NCI-H345 treated with DMSO at 0.1 percent for 48 hours (cell line): Measurements from ENCODE around the gene MAN2C1.
"Not testable (repeated sequence)": the region's sequence is repeated elsewhere in the genome, so short reads cannot be mapped to it uniquely, and the experiment has no call there.

Experiments used
- DNase-seq: peaks from one replicate; lab custom pipeline; 2025; ENCODE audit not compliant: unreplicated experiment; lab: John Stamatoyannopoulos, UW

MAN2C1 gene

DNA sequence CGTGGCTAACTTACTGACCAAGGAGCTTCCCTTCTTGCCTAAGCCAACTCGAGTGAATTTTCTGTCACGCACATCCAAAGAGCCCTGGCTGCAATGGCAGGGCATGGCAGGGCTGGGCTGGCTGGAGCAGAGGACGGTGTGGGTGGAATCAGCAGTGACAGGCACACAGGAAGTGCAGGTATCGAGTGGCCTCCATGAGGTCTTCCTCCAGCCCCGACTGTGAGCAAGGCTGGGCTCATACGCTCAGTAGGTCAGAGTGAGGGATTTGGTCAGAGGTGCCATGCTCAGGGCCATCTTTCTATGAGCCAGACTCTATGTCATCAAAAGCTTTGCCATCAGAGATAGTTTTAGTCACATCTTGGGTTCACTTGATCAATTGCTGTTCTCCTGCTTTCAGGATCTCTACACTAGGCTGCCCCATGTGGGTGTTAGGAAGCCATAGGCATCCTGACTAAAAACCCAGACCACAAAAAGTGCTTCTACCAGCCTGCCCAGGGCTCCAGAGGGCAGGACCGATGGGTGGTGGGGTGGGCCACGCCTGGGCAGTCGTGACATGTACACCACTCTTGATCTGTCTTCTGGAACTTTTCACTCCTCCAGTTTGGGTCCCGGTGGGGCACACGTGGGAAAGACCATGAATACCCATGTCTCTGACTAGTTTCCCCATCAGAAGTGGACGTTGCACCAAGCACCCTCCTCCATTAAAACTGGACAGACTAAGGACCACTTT is 55.1 kb downstream of the MAN2C1 start:
- no peak for DNase-seq

- not testable (repeated sequence) for DNase-seq
These were observed 55.9 kb downstream of the MAN2C1 start for GRCh38 chr15:75312548-75312947.

- DNase-seq = no peak
These were observed 58.7 kb downstream of the MAN2C1 start for GRCh38 chr15:75309711-75310110.

DNA sequence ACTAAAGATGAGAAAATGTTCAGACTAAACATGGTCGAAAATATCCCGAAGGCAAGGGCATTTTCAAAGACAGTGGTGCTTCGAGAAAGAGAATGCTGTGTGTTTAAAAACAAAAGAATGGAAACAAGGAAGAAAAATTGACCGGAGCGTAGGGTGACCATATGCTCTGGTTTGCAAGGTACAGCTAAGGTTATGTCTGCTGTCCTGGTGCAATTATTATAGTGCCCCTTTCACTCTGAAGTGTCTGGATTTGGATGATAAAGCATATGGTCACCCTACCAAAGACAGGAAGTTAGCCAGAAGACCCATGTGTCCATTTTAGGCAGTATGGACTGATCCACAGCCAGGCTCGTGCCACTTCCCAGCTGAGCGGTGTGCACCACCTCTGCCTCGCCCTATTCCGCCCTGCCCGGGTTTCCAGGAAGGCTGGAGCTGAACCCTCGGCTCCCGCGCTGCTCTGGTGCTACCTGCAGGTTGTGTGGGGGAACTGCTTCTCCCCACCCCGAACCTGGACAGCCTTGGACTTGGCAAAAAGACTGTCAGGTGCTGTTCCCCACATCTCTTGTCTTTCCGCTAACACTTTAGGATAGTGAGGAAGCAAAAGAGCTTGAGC is 60.5 kb downstream of the MAN2C1 start:
- DNase-seq = no peak

DNA sequence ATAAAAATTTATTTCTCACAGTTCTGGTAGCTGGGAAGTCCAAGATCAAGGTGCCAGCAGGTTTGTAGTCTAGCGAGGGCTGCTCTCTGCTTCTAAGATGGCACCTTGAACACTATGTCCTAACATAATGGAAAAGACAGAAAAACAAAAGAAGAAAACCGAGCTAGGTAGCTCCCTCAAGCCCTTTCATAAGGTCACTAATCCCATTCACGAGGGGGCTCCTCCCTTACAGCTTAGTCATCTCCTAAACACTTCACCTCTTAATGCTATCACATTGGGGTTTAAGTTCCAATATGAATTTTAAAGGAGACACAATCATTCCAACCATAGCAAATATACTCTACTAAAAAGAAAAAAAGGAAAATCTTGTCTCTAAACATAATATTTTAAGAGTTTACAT is 62.2 kb downstream of the MAN2C1 start:
- DNase-seq = no peak
